ENCODE measurements around the gene GPR146.

GRCh38 chr7:999941-1000935 lies 44.1 kb upstream of the GPR146 start:
- TF ChIP-seq, protein P1, sequence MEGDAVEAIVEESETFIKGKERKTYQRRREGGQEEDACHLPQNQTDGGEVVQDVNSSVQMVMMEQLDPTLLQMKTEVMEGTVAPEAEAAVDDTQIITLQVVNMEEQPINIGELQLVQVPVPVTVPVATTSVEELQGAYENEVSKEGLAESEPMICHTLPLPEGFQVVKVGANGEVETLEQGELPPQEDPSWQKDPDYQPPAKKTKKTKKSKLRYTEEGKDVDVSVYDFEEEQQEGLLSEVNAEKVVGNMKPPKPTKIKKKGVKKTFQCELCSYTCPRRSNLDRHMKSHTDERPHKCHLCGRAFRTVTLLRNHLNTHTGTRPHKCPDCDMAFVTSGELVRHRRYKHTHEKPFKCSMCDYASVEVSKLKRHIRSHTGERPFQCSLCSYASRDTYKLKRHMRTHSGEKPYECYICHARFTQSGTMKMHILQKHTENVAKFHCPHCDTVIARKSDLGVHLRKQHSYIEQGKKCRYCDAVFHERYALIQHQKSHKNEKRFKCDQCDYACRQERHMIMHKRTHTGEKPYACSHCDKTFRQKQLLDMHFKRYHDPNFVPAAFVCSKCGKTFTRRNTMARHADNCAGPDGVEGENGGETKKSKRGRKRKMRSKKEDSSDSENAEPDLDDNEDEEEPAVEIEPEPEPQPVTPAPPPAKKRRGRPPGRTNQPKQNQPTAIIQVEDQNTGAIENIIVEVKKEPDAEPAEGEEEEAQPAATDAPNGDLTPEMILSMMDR (IDR thresholded peaks at IDR 0.05; ENCODE audit: insufficient read depth, low read depth, low read length), result no peak
- no peak for TF ChIP-seq EZH2 (IDR thresholded peaks at IDR 0.05; ENCODE audit: insufficient read depth, low read length)

All from astrocyte (in vitro differentiated cells and primary cell).